Bone marrow (tissue), 2 donors: ENCODE results near the gene SGTA.

ENCODE experiments used
- DNase-seq, 2 donors: peaks; one replicate each; lab custom pipeline; 2025; lab: John Stamatoyannopoulos, UW

SGTA gene

GRCh38 chr19:2771786-2772674, 11.0 kb downstream of the SGTA start:
- no peak for DNase-seq

- DNase-seq = peak in 1 of 2 donors; percentile 77
These were observed 12.7 kb downstream of the SGTA start for GRCh38 chr19:2770055-2771013.

- DNase-seq = no peak
These were observed 13.9 kb downstream of the SGTA start for GRCh38 chr19:2769218-2769617.

GRCh38 chr19:2768365-2769132, 14.5 kb downstream of the SGTA start:
- no peak for DNase-seq

GRCh38 chr19:2767688-2768087, 15.4 kb downstream of the SGTA start:
- DNase-seq = no peak

- DNase-seq = no peak
These were observed 16.3 kb downstream of the SGTA start for GRCh38 chr19:2766594-2767372.

GRCh38 chr19:2765376-2765775, 17.7 kb downstream of the SGTA start:
- no peak for DNase-seq

GRCh38 chr19:2764945-2765344, 18.1 kb downstream of the SGTA start:
- DNase-seq = no peak

GRCh38 chr19:2763687-2764086, 19.4 kb downstream of the SGTA start:
- no peak for DNase-seq

- DNase-seq = no peak
These were observed 20.1 kb downstream of the SGTA start for GRCh38 chr19:2762783-2763496.

GRCh38 chr19:2761876-2762782, 20.9 kb downstream of the SGTA start:
- DNase-seq = no peak

GRCh38 chr19:2761309-2761677, 21.8 kb downstream of the SGTA start:
- no peak for DNase-seq

- no peak for DNase-seq
These were observed 23.1 kb downstream of the SGTA start for GRCh38 chr19:2759965-2760364.

- no peak for DNase-seq
These were observed 23.7 kb downstream of the SGTA start for GRCh38 chr19:2759362-2759761.

GRCh38 chr19:2758601-2759313, 24.3 kb downstream of the SGTA start:
- DNase-seq = no peak

GRCh38 chr19:2756921-2757881, 25.9 kb downstream of the SGTA start:
- no peak for DNase-seq

GRCh38 chr19:2756477-2756876, 26.6 kb downstream of the SGTA start:
- DNase-seq = no peak

GRCh38 chr19:2755811-2756210, 27.3 kb downstream of the SGTA start:
- no peak for DNase-seq
